HFF-Myc (cell line): ENCODE measurements around the gene GMCL2.

Experiments
- DNase-seq: peaks from one replicate; pipeline ENCODE4 v3.0.0-alpha.2; 2011; ENCODE audit warnings: low read depth; ENCODE audit errors: extremely low read depth
- H3K4me3 ChIP-seq: replicated peaks from 2 replicates; pipeline ENCODE4 v1.5.1; 2011; ENCODE audit warnings: low read depth, mild to moderate bottlenecking, control low read depth, low read length
- CTCF ChIP-seq: IDR thresholded peaks from 2 replicates; pipeline ENCODE4 v1.5.1; 2012; ENCODE audit warnings: mild to moderate bottlenecking, low read depth, low read length, control low read depth; ENCODE audit errors: missing control alignments

Gene GMCL2

GRCh38 chr5:178222292-178222691 is 35.1 kb upstream of the GMCL2 start:
- no peak for TF ChIP-seq CTCF

GRCh38 chr5:178221853-178222252 is 34.7 kb upstream of the GMCL2 start:
- no peak for DNase-seq
- no peak overlapping the region for H3K4me3 ChIP-seq
- no peak for TF ChIP-seq CTCF

More at GRCh38 chr5:178222292-178222691, 35.1 kb upstream of the GMCL2 start:
- no peak overlapping the region for H3K4me3 ChIP-seq
- no peak for DNase-seq

DNA sequence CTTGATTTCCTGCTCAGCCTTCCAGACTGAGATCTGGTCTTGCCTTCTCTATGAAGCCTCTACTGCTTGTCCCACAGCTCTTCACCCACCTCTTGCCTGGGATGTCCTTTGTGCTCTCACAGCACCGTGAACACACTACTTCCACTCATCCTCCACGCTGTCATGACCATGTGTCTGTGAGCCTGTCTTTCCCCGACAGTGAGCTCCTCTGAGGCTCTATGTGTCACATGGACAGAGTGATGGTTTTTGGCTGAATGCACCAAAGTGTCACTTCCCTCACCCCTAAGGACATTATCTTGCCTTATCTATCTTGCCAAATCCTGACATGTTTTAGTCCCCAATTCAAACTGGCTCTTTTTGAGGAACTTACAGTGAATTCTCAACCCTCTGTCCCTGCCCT is 34.1 kb upstream of the GMCL2 start:
- TF ChIP-seq CTCF: no peak
- no peak overlapping the region for H3K4me3 ChIP-seq
- no peak for DNase-seq

GRCh38 chr5:178218827-178219226 is 31.7 kb upstream of the GMCL2 start:
- H3K4me3 ChIP-seq: no peak overlapping the region
- no peak for TF ChIP-seq CTCF
- DNase-seq: no peak

GRCh38 chr5:178218237-178218776 is 31.1 kb upstream of the GMCL2 start:
- no peak overlapping the region for H3K4me3 ChIP-seq
- TF ChIP-seq CTCF: no peak
- DNase-seq: no peak

- H3K4me3 ChIP-seq: no peak overlapping the region
- no peak for DNase-seq
- no peak for TF ChIP-seq CTCF
These were observed 29.6 kb upstream of the GMCL2 start for GRCh38 chr5:178216779-178217178.

- no peak for TF ChIP-seq CTCF
- DNase-seq: no peak
- H3K4me3 ChIP-seq: no peak overlapping the region
These were observed 28.9 kb upstream of the GMCL2 start for GRCh38 chr5:178216088-178216534.
